Keratinocyte (primary cell): ENCODE measurements around the gene ZFPM1.

Experiments
- EZH2 ChIP-seq: IDR thresholded peaks from one replicate; pipeline ENCODE4 v1.6.1; 2012; ENCODE audit warnings: inconsistent platforms, mild to moderate bottlenecking, low read length, moderate library complexity
- TF ChIP-seq, protein P1 (sequence below), 3 experiments: IDR thresholded peaks in 1 of 3; conservative IDR thresholded peaks in 1 of 3; optimal IDR thresholded peaks in 1 of 3; 2 replicates in 2 of 3; 3 replicates in 1 of 3; pipeline versions ENCODE3 to v1.5.1; 2011; ENCODE audit warnings: low read length in 3 of 3, mild to moderate bottlenecking in 3 of 3, moderate library complexity in 2 of 3, control low read depth in 1 of 3, inconsistent platforms in 1 of 3; ENCODE audit not compliant: insufficient read depth in 2 of 3; ENCODE audit errors: extremely low read depth in 1 of 3

DNA sequence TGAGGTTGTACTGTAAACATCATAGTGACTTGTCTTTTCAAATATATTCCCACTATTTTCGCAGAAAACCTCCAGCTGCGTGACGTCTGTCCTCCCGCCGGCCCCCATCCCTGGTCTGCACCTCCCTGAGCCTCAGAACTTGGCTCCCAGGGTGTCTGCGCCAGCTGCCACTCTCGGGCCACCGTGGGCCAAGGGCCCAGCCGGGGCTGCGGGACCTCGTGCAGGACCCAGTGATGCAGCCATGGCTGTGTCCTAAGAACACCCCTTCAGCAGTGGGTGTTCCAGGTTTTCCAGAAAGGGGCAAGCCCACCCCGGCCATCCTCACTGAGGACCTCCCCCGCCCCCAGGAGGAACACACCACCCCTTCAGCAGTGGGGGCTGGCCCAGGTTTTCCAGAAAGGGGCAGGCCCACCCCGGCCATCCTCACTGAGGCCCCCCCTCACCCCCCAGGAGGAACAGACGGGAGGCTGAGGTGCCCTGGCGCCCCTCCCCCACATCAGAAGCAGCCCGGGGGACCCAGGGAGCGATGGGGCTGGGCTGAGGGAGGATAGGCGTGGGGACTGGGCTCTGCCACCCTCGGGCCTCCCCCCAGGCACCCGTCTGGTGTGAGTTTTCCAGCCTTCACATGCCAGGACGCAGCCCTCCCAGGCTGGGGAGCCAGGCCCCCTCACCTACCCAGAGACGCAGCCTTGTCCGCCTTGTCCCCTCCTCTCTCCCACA, 12.2 kb upstream of the ZFPM1 start:
- TF ChIP-seq, protein P1, sequence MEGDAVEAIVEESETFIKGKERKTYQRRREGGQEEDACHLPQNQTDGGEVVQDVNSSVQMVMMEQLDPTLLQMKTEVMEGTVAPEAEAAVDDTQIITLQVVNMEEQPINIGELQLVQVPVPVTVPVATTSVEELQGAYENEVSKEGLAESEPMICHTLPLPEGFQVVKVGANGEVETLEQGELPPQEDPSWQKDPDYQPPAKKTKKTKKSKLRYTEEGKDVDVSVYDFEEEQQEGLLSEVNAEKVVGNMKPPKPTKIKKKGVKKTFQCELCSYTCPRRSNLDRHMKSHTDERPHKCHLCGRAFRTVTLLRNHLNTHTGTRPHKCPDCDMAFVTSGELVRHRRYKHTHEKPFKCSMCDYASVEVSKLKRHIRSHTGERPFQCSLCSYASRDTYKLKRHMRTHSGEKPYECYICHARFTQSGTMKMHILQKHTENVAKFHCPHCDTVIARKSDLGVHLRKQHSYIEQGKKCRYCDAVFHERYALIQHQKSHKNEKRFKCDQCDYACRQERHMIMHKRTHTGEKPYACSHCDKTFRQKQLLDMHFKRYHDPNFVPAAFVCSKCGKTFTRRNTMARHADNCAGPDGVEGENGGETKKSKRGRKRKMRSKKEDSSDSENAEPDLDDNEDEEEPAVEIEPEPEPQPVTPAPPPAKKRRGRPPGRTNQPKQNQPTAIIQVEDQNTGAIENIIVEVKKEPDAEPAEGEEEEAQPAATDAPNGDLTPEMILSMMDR (optimal IDR thresholded peaks at IDR 0.05 in 1 of 3, IDR thresholded peaks at IDR 0.05 in 1 of 3, conservative IDR thresholded peaks at IDR 0.05 in 1 of 3; ENCODE audit: extremely low read depth in 1 of 3, insufficient read depth in 2 of 3, low read length in 3 of 3), result no peak
- no peak for TF ChIP-seq EZH2
